AG09319 (cell line): ENCODE data around the gene TNFRSF14.

Experiments used
- DNase-seq: peaks from one replicate; pipeline ENCODE4 v3.0.0-alpha.2; 2010; ENCODE audit warnings: low read depth; ENCODE audit errors: extremely low read depth
- CTCF ChIP-seq: IDR thresholded peaks from 2 replicates; pipeline ENCODE4 v1.5.1; 2011; ENCODE audit warnings: low read depth, mild to moderate bottlenecking, inconsistent platforms, low read length, moderate library complexity

TNFRSF14 gene

GRCh38 chr1:2512862-2513421 lies 43.2 kb upstream of the TNFRSF14 start:
- TF ChIP-seq CTCF, result no peak
- no peak for DNase-seq

GRCh38 chr1:2513939-2514652 lies 42.1 kb upstream of the TNFRSF14 start:
- DNase-seq, result no peak
- TF ChIP-seq CTCF, result no peak

- no peak for DNase-seq
- TF ChIP-seq CTCF, result no peak
Measured at GRCh38 chr1:2514863-2515762, 41.1 kb upstream of the TNFRSF14 start.

GRCh38 chr1:2515763-2516080 lies 40.4 kb upstream of the TNFRSF14 start:
- DNase-seq, result no peak
- TF ChIP-seq CTCF, result no peak

GRCh38 chr1:2516124-2516523 lies 40.0 kb upstream of the TNFRSF14 start:
- TF ChIP-seq CTCF, result no peak
- DNase-seq, result no peak

- TF ChIP-seq CTCF, result no peak
Measured at GRCh38 chr1:2516946-2517345, 39.2 kb upstream of the TNFRSF14 start.

GRCh38 chr1:2517966-2518365 lies 38.2 kb upstream of the TNFRSF14 start:
- no peak for TF ChIP-seq CTCF
- no peak for DNase-seq

More at GRCh38 chr1:2516946-2517345, 39.2 kb upstream of the TNFRSF14 start:
- no peak for DNase-seq
